Measurements from ENCODE around the gene AKT3.

The AKT3 gene

GRCh38 chr1:243609698-243610097 lies 240.3 kb downstream of the AKT3 start:
- TF ChIP-seq CTCF (IDR thresholded peaks at IDR 0.05; ENCODE audit: insufficient read depth, low read depth, low read length, missing control alignments) = no peak
- H3K4me3 ChIP-seq (ENCODE audit: low read depth, low read length) = no peak overlapping the region
- DNase-seq (ENCODE audit: low read depth) = no peak

GRCh38 chr1:243605604-243606003 lies 244.4 kb downstream of the AKT3 start:
- no peak for TF ChIP-seq CTCF (IDR thresholded peaks at IDR 0.05; ENCODE audit: insufficient read depth, low read depth, low read length, missing control alignments)
- no peak for DNase-seq (ENCODE audit: low read depth)
- no peak overlapping the region for H3K4me3 ChIP-seq (ENCODE audit: low read depth, low read length)

- no peak for DNase-seq (ENCODE audit: low read depth)
- TF ChIP-seq CTCF (IDR thresholded peaks at IDR 0.05; ENCODE audit: insufficient read depth, low read depth, low read length, missing control alignments) = no peak
- no peak overlapping the region for H3K4me3 ChIP-seq (ENCODE audit: low read depth, low read length)
Measured at GRCh38 chr1:243601720-243602119, 248.3 kb downstream of the AKT3 start.

GRCh38 chr1:243598433-243598832 lies 251.6 kb downstream of the AKT3 start:
- no peak for TF ChIP-seq CTCF (IDR thresholded peaks at IDR 0.05; ENCODE audit: insufficient read depth, low read depth, low read length, missing control alignments)
- peak; percentile 26 for DNase-seq (ENCODE audit: low read depth)
- H3K4me3 ChIP-seq (ENCODE audit: low read depth, low read length) = no peak overlapping the region

- TF ChIP-seq CTCF (IDR thresholded peaks at IDR 0.05; ENCODE audit: insufficient read depth, low read depth, low read length, missing control alignments) = no peak
- H3K4me3 ChIP-seq (ENCODE audit: low read depth, low read length) = no peak overlapping the region
- DNase-seq (ENCODE audit: low read depth) = no peak
Measured at GRCh38 chr1:243597383-243597782, 252.7 kb downstream of the AKT3 start.

- DNase-seq (ENCODE audit: low read depth) = peak; percentile 86
- H3K4me3 ChIP-seq (ENCODE audit: low read depth, low read length) = no peak overlapping the region
- no peak for TF ChIP-seq CTCF (IDR thresholded peaks at IDR 0.05; ENCODE audit: insufficient read depth, low read depth, low read length, missing control alignments)
Measured at GRCh38 chr1:243596431-243597062, 253.5 kb downstream of the AKT3 start.
